HepG2 (cell line): ENCODE results near the gene CAPN3. TPM values are rescaled to one million over a fixed set of nuclear protein-coding genes. Genes with fewer than 3 reads are reported as not detected.

Experiments
- CREM ChIP-seq, 2 experiments: sonication (generic) in 1 of 2; formaldehyde crosslinking in 1 of 2; IDR thresholded peaks; 2 replicates each; pipeline versions ENCODE4 v1.4.0 to v1.6.1; 2016 to 2020; ENCODE audit warnings: antibody characterized with exemption in 1 of 2, mild to moderate bottlenecking in 1 of 2, missing genetic modification reagents in 1 of 2
- HMG20B ChIP-seq: conservative IDR thresholded peaks from 2 replicates; pipeline ENCODE4 v1.6.1; 2016; ENCODE audit warnings: missing genetic modification reagents, missing compliant biosample characterization
- HOXA9 ChIP-seq: sonication (generic); formaldehyde crosslinking; IDR thresholded peaks from 2 replicates; pipeline ENCODE4 v1.8.1; 2022; ENCODE audit warnings: missing genetic modification reagents, mild to moderate bottlenecking, moderate library complexity, borderline replicate concordance
- MTA1 ChIP-seq: sonication (generic); formaldehyde crosslinking; IDR thresholded peaks from 2 replicates; pipeline ENCODE4 v1.4.0; 2020; ENCODE audit warnings: missing genetic modification reagents, mild to moderate bottlenecking, borderline replicate concordance
- PAWR ChIP-seq: sonication (generic); formaldehyde crosslinking; IDR thresholded peaks from 2 replicates; pipeline ENCODE4 v1.4.0; 2020; ENCODE audit warnings: missing genetic modification reagents, mild to moderate bottlenecking, borderline replicate concordance
- YEATS4 ChIP-seq: sonication (generic); formaldehyde crosslinking; IDR thresholded peaks from 2 replicates; pipeline ENCODE4 v1.4.0; 2020; ENCODE audit warnings: missing genetic modification reagents, borderline replicate concordance
- ZKSCAN8 ChIP-seq: IDR thresholded peaks from 2 replicates; pipeline ENCODE4 v1.6.1; 2016; ENCODE audit warnings: borderline replicate concordance, missing genetic modification reagents, missing compliant biosample characterization
- polyA plus RNA-seq, 8 experiments: library from polyadenylated mRNA; depleted of rRNA in 3 of 8; stranded (reverse) in 7 of 8; unstranded in 1 of 8; fragments of >200 nt; fragmentation: Illumina TruSeq in 4 of 8; extraction: Trizol in 4 of 8; gene quantifications; 2 replicates each; pipeline versions ENCODE4 v1.2.1 to v1.2.3, GENCODE V29; 2011 to 2016; ENCODE audit warnings: low read depth in 4 of 8, missing spikeins in 1 of 8, mixed read lengths in 1 of 8; ENCODE audit not compliant: insufficient read depth in 1 of 8
- total RNA-seq, 5 experiments: library from RNA; depleted of rRNA; stranded (reverse); fragments of >200 nt; fragmentation: Illumina TruSeq; extraction: Trizol; gene quantifications; 2 replicates each; pipeline ENCODE4 v1.2.3, GENCODE V29; 2016; ENCODE audit warnings: low read depth in 1 of 5
- TF ChIP-seq, protein P1 (sequence below): sonication (generic); formaldehyde crosslinking; IDR thresholded peaks from 2 replicates; pipeline ENCODE4 v1.4.0; 2020; ENCODE audit warnings: mild to moderate bottlenecking, missing genetic modification reagents, borderline replicate concordance
- TF ChIP-seq, protein P2 (sequence below), 2 experiments: sonication (generic) in 1 of 2; formaldehyde crosslinking in 1 of 2; IDR thresholded peaks; 2 replicates each; pipeline versions ENCODE4 v1.5.1 to v1.6.1; 2011 to 2020; ENCODE audit warnings: borderline replicate concordance in 1 of 2, low read depth in 1 of 2, low read length in 1 of 2, mild to moderate bottlenecking in 1 of 2, missing genetic modification reagents in 1 of 2, moderate library complexity in 1 of 2
- TF ChIP-seq, protein P3 (sequence below): sonication (generic); formaldehyde crosslinking; conservative IDR thresholded peaks from 2 replicates; pipeline ENCODE4 v1.8.0; 2022; ENCODE audit warnings: low read depth, missing genetic modification reagents
- TF ChIP-seq, protein P4 (sequence below): sonication (generic); formaldehyde crosslinking; IDR thresholded peaks from 2 replicates; pipeline ENCODE4 v1.8.0; 2022; ENCODE audit warnings: mild to moderate bottlenecking, missing genetic modification reagents, moderate library complexity
- TF ChIP-seq, protein P5 (sequence below): sonication (generic); formaldehyde crosslinking; IDR thresholded peaks from 2 replicates; pipeline ENCODE4 v1.4.0; 2020; ENCODE audit warnings: mild to moderate bottlenecking, missing genetic modification reagents, borderline replicate concordance
- TF ChIP-seq, protein P6 (sequence below): IDR thresholded peaks from 2 replicates; pipeline ENCODE4 v1.6.1; 2016; ENCODE audit warnings: missing compliant biosample characterization, missing genetic modification reagents, borderline replicate concordance

CAPN3 gene
- total and polyA plus RNA-seq, 2 of the 13 experiments (the other 11 are each of a cell fraction or from before 2014, with no cell fraction given), result 1.3 to 4.6 TPM

DNA sequence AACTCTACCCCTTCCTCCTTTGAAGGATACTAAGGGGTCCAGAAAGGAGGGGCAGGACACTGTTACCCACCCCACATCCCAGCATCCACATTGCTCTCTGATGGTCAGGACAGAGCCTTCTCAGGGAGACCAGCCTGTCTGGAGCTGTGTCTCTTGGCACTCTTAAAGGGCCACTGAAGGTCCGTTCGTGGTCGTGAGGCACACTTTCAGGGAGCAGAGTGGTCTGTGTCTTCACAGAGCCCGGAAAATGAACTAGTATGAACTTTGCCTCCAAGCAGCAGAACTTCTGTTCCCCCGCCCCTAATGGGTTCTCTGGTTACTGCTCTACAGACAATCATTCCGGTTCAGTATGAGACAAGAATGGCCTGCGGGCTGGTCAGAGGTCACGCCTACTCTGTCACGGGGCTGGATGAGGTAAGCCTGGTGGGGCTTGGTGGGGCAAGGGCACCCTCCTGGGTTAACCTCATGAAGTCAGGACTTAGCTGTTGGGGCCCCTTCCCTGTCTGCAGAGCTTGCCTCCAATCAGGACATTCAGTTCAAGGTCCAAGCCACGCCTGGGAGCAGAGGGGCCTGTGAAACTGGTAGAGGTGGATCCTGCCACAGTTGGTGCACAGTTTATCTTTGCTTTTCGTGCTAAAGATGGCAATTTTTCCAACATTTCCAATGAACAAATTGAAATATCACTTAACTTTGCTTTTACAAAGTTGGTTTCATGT lies 33.2 kb downstream of the CAPN3 start (continued):
- TF ChIP-seq, protein P1, sequence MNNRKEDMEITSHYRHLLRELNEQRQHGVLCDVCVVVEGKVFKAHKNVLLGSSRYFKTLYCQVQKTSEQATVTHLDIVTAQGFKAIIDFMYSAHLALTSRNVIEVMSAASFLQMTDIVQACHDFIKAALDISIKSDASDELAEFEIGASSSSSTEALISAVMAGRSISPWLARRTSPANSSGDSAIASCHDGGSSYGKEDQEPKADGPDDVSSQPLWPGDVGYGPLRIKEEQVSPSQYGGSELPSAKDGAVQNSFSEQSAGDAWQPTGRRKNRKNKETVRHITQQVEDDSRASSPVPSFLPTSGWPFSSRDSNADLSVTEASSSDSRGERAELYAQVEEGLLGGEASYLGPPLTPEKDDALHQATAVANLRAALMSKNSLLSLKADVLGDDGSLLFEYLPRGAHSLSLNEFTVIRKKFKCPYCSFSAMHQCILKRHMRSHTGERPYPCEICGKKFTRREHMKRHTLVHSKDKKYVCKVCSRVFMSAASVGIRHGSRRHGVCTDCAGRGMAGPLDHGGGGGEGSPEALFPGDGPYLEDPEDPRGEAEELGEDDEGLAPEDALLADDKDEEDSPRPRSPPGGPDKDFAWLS (CRISPR knock-in tag), result 0 out of 2 replicates have a peak, but pooled peaks have one; percentile 61
- TF ChIP-seq YEATS4 (CRISPR knock-in tag), result peak; percentile 79; the same call in 1 of the 2 replicates
- TF ChIP-seq, protein P2, sequence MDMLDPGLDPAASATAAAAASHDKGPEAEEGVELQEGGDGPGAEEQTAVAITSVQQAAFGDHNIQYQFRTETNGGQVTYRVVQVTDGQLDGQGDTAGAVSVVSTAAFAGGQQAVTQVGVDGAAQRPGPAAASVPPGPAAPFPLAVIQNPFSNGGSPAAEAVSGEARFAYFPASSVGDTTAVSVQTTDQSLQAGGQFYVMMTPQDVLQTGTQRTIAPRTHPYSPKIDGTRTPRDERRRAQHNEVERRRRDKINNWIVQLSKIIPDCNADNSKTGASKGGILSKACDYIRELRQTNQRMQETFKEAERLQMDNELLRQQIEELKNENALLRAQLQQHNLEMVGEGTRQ (IDR thresholded peaks at IDR 0.05; ENCODE audit: low read depth, low read length), result 0 out of 2 replicates have a peak, but pooled peaks have one; percentile 32
- TF ChIP-seq, protein P2 (CRISPR knock-in tag; IDR thresholded peaks at IDR 0.05; ENCODE audit: borderline replicate concordance), result peak; percentile 70; the same call in 1 of the 2 replicates
- TF ChIP-seq CREM (IDR thresholded peaks at IDR 0.05), result peak; percentile 80
- TF ChIP-seq CREM (CRISPR knock-in tag; IDR thresholded peaks at IDR 0.05), result no peak
- TF ChIP-seq, protein P3, sequence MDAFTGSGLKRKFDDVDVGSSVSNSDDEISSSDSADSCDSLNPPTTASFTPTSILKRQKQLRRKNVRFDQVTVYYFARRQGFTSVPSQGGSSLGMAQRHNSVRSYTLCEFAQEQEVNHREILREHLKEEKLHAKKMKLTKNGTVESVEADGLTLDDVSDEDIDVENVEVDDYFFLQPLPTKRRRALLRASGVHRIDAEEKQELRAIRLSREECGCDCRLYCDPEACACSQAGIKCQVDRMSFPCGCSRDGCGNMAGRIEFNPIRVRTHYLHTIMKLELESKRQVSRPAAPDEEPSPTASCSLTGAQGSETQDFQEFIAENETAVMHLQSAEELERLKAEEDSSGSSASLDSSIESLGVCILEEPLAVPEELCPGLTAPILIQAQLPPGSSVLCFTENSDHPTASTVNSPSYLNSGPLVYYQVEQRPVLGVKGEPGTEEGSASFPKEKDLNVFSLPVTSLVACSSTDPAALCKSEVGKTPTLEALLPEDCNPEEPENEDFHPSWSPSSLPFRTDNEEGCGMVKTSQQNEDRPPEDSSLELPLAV (CRISPR knock-in tag), result no peak
- TF ChIP-seq HMG20B (CRISPR knock-in tag), result peak; percentile 83
- TF ChIP-seq ZKSCAN8, result 0 out of 2 replicates have a peak, but pooled peaks have one; percentile 45
- TF ChIP-seq HOXA9 (CRISPR knock-in tag), result no peak
- TF ChIP-seq, protein P4, sequence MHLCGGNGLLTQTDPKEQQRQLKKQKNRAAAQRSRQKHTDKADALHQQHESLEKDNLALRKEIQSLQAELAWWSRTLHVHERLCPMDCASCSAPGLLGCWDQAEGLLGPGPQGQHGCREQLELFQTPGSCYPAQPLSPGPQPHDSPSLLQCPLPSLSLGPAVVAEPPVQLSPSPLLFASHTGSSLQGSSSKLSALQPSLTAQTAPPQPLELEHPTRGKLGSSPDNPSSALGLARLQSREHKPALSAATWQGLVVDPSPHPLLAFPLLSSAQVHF (CRISPR knock-in tag), result no peak
- TF ChIP-seq, protein P5, sequence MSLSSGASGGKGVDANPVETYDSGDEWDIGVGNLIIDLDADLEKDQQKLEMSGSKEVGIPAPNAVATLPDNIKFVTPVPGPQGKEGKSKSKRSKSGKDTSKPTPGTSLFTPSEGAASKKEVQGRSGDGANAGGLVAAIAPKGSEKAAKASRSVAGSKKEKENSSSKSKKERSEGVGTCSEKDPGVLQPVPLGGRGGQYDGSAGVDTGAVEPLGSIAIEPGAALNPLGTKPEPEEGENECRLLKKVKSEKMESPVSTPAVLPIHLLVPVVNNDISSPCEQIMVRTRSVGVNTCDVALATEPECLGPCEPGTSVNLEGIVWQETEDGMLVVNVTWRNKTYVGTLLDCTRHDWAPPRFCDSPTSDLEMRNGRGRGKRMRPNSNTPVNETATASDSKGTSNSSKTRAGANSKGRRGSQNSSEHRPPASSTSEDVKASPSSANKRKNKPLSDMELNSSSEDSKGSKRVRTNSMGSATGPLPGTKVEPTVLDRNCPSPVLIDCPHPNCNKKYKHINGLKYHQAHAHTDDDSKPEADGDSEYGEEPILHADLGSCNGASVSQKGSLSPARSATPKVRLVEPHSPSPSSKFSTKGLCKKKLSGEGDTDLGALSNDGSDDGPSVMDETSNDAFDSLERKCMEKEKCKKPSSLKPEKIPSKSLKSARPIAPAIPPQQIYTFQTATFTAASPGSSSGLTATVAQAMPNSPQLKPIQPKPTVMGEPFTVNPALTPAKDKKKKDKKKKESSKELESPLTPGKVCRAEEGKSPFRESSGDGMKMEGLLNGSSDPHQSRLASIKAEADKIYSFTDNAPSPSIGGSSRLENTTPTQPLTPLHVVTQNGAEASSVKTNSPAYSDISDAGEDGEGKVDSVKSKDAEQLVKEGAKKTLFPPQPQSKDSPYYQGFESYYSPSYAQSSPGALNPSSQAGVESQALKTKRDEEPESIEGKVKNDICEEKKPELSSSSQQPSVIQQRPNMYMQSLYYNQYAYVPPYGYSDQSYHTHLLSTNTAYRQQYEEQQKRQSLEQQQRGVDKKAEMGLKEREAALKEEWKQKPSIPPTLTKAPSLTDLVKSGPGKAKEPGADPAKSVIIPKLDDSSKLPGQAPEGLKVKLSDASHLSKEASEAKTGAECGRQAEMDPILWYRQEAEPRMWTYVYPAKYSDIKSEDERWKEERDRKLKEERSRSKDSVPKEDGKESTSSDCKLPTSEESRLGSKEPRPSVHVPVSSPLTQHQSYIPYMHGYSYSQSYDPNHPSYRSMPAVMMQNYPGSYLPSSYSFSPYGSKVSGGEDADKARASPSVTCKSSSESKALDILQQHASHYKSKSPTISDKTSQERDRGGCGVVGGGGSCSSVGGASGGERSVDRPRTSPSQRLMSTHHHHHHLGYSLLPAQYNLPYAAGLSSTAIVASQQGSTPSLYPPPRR, result peak; percentile 88
- TF ChIP-seq MTA1, result peak; percentile 83
- TF ChIP-seq, protein P6, sequence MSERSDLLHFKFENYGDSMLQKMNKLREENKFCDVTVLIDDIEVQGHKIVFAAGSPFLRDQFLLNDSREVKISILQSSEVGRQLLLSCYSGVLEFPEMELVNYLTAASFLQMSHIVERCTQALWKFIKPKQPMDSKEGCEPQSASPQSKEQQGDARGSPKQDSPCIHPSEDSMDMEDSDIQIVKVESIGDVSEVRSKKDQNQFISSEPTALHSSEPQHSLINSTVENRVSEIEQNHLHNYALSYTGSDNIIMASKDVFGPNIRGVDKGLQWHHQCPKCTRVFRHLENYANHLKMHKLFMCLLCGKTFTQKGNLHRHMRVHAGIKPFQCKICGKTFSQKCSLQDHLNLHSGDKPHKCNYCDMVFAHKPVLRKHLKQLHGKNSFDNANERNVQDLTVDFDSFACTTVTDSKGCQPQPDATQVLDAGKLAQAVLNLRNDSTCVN (CRISPR knock-in tag), result 0 out of 2 replicates have a peak, but pooled peaks have one; percentile 29
- TF ChIP-seq PAWR, result no peak
